ENCODE results near the gene PKIB.

Gene PKIB

GRCh38 chr6:122683989-122684651, 73.9 kb downstream of the PKIB start:
- no peak for TF ChIP-seq CTCF (IDR thresholded peaks at IDR 0.05; ENCODE audit: control insufficient read depth, extremely low read depth, insufficient read depth)

GRCh38 chr6:122692175-122692598, 82.0 kb downstream of the PKIB start:
- no peak for TF ChIP-seq CTCF (IDR thresholded peaks at IDR 0.05; ENCODE audit: control insufficient read depth, extremely low read depth, insufficient read depth)
- H3K4me3 ChIP-seq (ENCODE audit: low read depth, low read length), result no peak overlapping the region
- DNase-seq (ENCODE audit: low read depth), result no peak

More at GRCh38 chr6:122683989-122684651, 73.9 kb downstream of the PKIB start:
- DNase-seq (ENCODE audit: low read depth), result no peak
- no peak overlapping the region for H3K4me3 ChIP-seq (ENCODE audit: low read depth, low read length)

- H3K4me3 ChIP-seq (ENCODE audit: low read depth, low read length), result no peak overlapping the region
- no peak for TF ChIP-seq CTCF (IDR thresholded peaks at IDR 0.05; ENCODE audit: control insufficient read depth, extremely low read depth, insufficient read depth)
- DNase-seq (ENCODE audit: low read depth), result no peak
These were observed 82.8 kb downstream of the PKIB start for GRCh38 chr6:122692807-122693580.

GRCh38 chr6:122694075-122694474, 83.9 kb downstream of the PKIB start:
- no peak for TF ChIP-seq CTCF (IDR thresholded peaks at IDR 0.05; ENCODE audit: control insufficient read depth, extremely low read depth, insufficient read depth)
- DNase-seq (ENCODE audit: low read depth), result no peak
- H3K4me3 ChIP-seq (ENCODE audit: low read depth, low read length), result no peak overlapping the region

- no peak for TF ChIP-seq CTCF (IDR thresholded peaks at IDR 0.05; ENCODE audit: control insufficient read depth, extremely low read depth, insufficient read depth)
- no peak overlapping the region for H3K4me3 ChIP-seq (ENCODE audit: low read depth, low read length)
- DNase-seq (ENCODE audit: low read depth), result no peak
These were observed 84.4 kb downstream of the PKIB start for GRCh38 chr6:122694602-122695001.

GRCh38 chr6:122695188-122695587, 85.0 kb downstream of the PKIB start:
- H3K4me3 ChIP-seq (ENCODE audit: low read depth, low read length), result no peak overlapping the region
- no peak for TF ChIP-seq CTCF (IDR thresholded peaks at IDR 0.05; ENCODE audit: control insufficient read depth, extremely low read depth, insufficient read depth)
- no peak for DNase-seq (ENCODE audit: low read depth)

All from LNCaP clone FGC (cell line).